ENCODE data around the gene PKNOX2.

The PKNOX2 gene

GRCh38 chr11:125401746-125402145 is 237.2 kb downstream of the PKNOX2 start:
- H4K20me1 ChIP-seq (ENCODE audit: control insufficient read depth, insufficient read depth, low read depth, low read length), result no peaks in the 10 kb centered on the region
- H3K4me1 ChIP-seq (ENCODE audit: control insufficient read depth, low read length), result no peaks in the 10 kb centered on the region
- H3K27me3 ChIP-seq (ENCODE audit: control insufficient read depth, low read length), result peaks cover 29% of the 10 kb centered on the region
- no peak overlapping the region for H3K4me2 ChIP-seq (ENCODE audit: low read length)
- no peaks in the 10 kb centered on the region for H3K9me3 ChIP-seq (ENCODE audit: control insufficient read depth, insufficient read depth, low read length)
- TF ChIP-seq EZH2phosphoT487 (IDR thresholded peaks at IDR 0.05; ENCODE audit: borderline replicate concordance, low read length) (no peak), CTCF (IDR thresholded peaks at IDR 0.05; ENCODE audit: low read depth, low read length, poor library complexity, severe bottlenecking) (no peak)
- no peaks in the 10 kb centered on the region for H3K36me3 ChIP-seq (ENCODE audit: control insufficient read depth, low read length)
- no peaks in the 10 kb centered on the region for H3K9me2 ChIP-seq (replicated peaks; ENCODE audit: control insufficient read depth, low read length)
- H3F3A ChIP-seq (ENCODE audit: control insufficient read depth, insufficient read depth), result no peaks in the 10 kb centered on the region
- H3K4me3 ChIP-seq (ENCODE audit: low read length), result no peak overlapping the region
- H3K79me2 ChIP-seq (ENCODE audit: control insufficient read depth, low read length), result no peaks in the 10 kb centered on the region
- H3K27ac ChIP-seq (ENCODE audit: low read depth, low read length), result no peak overlapping the region

- Histone ChIP-seq H3K27ac (ENCODE audit: low read depth, low read length) (no peak overlapping the region), H3K79me2 (ENCODE audit: control insufficient read depth, low read length) (no peaks in the 10 kb centered on the region), H3F3A (ENCODE audit: control insufficient read depth, insufficient read depth) (no peaks in the 10 kb centered on the region), H4K20me1 (ENCODE audit: control insufficient read depth, insufficient read depth, low read depth, low read length) (no peaks in the 10 kb centered on the region), H3K27me3 (ENCODE audit: control insufficient read depth, low read length) (peaks cover 29% of the 10 kb centered on the region), H3K4me2 (ENCODE audit: low read length) (no peak overlapping the region), H3K9me3 (ENCODE audit: control insufficient read depth, insufficient read depth, low read length) (no peaks in the 10 kb centered on the region), H3K4me3 (ENCODE audit: low read length) (no peak overlapping the region), H3K4me1 (ENCODE audit: control insufficient read depth, low read length) (no peaks in the 10 kb centered on the region), H3K36me3 (ENCODE audit: control insufficient read depth, low read length) (no peaks in the 10 kb centered on the region), H3K9me2 (replicated peaks; ENCODE audit: control insufficient read depth, low read length) (no peaks in the 10 kb centered on the region)
- TF ChIP-seq EZH2phosphoT487 (IDR thresholded peaks at IDR 0.05; ENCODE audit: borderline replicate concordance, low read length), result no peak
- no peak for TF ChIP-seq CTCF (IDR thresholded peaks at IDR 0.05; ENCODE audit: low read depth, low read length, poor library complexity, severe bottlenecking)
Measured at GRCh38 chr11:125402435-125402834, 237.9 kb downstream of the PKNOX2 start.

GRCh38 chr11:125404157-125404810 is 239.7 kb downstream of the PKNOX2 start:
- Histone ChIP-seq H3K27ac (ENCODE audit: low read depth, low read length) (no peak overlapping the region), H3K4me1 (ENCODE audit: control insufficient read depth, low read length) (no peaks in the 10 kb centered on the region), H3K4me3 (ENCODE audit: low read length) (no peak overlapping the region), H3F3A (ENCODE audit: control insufficient read depth, insufficient read depth) (no peaks in the 10 kb centered on the region), H4K20me1 (ENCODE audit: control insufficient read depth, insufficient read depth, low read depth, low read length) (no peaks in the 10 kb centered on the region), H3K79me2 (ENCODE audit: control insufficient read depth, low read length) (no peaks in the 10 kb centered on the region), H3K9me2 (replicated peaks; ENCODE audit: control insufficient read depth, low read length) (no peaks in the 10 kb centered on the region), H3K9me3 (ENCODE audit: control insufficient read depth, insufficient read depth, low read length) (no peaks in the 10 kb centered on the region), H3K27me3 (ENCODE audit: control insufficient read depth, low read length) (peaks cover 19% of the 10 kb centered on the region), H3K4me2 (ENCODE audit: low read length) (no peak overlapping the region), H3K36me3 (ENCODE audit: control insufficient read depth, low read length) (no peaks in the 10 kb centered on the region)
- TF ChIP-seq EZH2phosphoT487 (IDR thresholded peaks at IDR 0.05; ENCODE audit: borderline replicate concordance, low read length) (no peak), CTCF (IDR thresholded peaks at IDR 0.05; ENCODE audit: low read depth, low read length, poor library complexity, severe bottlenecking) (no peak)

Data from DOHH2 (cell line).